ENCODE results near the gene GPR17.

The GPR17 gene

GRCh38 chr2:127695491-127696472 is 49.8 kb downstream of the GPR17 start:
- DNase-seq: peak; percentile 69

GRCh38 chr2:127697482-127698180 is 51.7 kb downstream of the GPR17 start:
- DNase-seq: no peak

GRCh38 chr2:127698553-127699355 is 52.8 kb downstream of the GPR17 start:
- DNase-seq: no peak

- peak; percentile 28 for DNase-seq
Observed at GRCh38 chr2:127700527-127701192, 54.7 kb downstream of the GPR17 start.

GRCh38 chr2:127701193-127701650 is 55.3 kb downstream of the GPR17 start, which contains the start of gene SFT2D3:
Gene SFT2D3 (plus strand): TSS chr2:127701497. CDS start chr2:127701529, 32 bp downstream.
- peak; percentile 96 for DNase-seq

- peak; percentile 87 for DNase-seq
Observed at GRCh38 chr2:127701651-127702394, 55.9 kb downstream of the GPR17 start.

All from activated CD4-positive, alpha-beta T cell treated with anti-CD3 and anti-CD28 coated beads, Interleukin-10, Interleukin-2, amounts not matched to agents 100 ng/mL and 50 ng/mL, durations not matched to agents 16 hours and 8 hours (primary cell).